Panc1 (cell line): ENCODE results near the gene EMC8.

Experiments
- CTCF ChIP-seq: fragments of 450-650 bp; IDR thresholded peaks from 2 replicates; pipeline ENCODE4 v1.5.1; 2017; ENCODE audit warnings: mild to moderate bottlenecking
- POLR2AphosphoS5 ChIP-seq: IDR thresholded peaks from 2 replicates; pipeline ENCODE4 v1.6.1; 2012; ENCODE audit warnings: mild to moderate bottlenecking, low read depth, low read length, moderate library complexity

GRCh38 chr16:85810097-85810741, 10.9 kb upstream of the EMC8 start:
- TF ChIP-seq CTCF (no peak), POLR2AphosphoS5 (no peak)
